ENCODE measurements around the gene CCDC59. TPM values are rescaled to one million over a fixed set of nuclear protein-coding genes. Genes with fewer than 3 reads are reported as not detected.

Gene CCDC59
- total and polyA plus RNA-seq, 8 donors, result 22.7 to 50.8 (median 47.9) TPM

DNA sequence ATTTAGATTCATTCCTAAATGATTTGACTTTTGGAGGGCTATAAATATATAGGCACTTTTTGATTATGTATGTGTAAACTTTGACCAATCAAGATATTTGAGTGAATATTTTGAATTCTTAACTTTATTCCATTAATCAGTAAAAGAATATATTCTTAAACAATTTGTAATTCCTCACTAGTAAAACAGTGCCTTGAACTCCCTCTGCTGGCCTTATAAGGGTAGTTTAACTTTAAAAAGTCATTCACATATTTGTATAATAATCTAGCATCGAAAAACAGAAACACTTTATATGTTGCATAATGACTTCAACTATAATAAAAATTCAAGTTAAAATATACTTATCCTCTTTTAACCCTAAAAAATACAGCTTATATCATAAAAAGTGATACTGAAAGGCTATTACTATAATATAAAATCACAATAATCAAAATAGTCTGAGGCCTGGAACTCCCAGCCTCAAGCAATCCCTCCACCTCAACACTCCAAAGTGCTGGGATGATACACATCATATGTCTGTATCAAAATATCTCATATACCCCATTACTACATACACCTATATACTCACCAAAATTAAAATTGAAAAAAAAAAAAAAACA is 31.2 kb downstream of the CCDC59 start:
- TF ChIP-seq, protein P1, sequence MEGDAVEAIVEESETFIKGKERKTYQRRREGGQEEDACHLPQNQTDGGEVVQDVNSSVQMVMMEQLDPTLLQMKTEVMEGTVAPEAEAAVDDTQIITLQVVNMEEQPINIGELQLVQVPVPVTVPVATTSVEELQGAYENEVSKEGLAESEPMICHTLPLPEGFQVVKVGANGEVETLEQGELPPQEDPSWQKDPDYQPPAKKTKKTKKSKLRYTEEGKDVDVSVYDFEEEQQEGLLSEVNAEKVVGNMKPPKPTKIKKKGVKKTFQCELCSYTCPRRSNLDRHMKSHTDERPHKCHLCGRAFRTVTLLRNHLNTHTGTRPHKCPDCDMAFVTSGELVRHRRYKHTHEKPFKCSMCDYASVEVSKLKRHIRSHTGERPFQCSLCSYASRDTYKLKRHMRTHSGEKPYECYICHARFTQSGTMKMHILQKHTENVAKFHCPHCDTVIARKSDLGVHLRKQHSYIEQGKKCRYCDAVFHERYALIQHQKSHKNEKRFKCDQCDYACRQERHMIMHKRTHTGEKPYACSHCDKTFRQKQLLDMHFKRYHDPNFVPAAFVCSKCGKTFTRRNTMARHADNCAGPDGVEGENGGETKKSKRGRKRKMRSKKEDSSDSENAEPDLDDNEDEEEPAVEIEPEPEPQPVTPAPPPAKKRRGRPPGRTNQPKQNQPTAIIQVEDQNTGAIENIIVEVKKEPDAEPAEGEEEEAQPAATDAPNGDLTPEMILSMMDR (IDR thresholded peaks at IDR 0.05), result peak in 1 of 2 donors; percentile 50
- ATAC-seq (no peak), DNase-seq (peak in 2 of 4 donors; percentile 8 to 21)
- H3K4me3 ChIP-seq, result no peak overlapping the region
- intact Hi-C loops (cut with DNase I), result loop anchor here in 1 of 2 donors (10.0 kb wide), 1 partner anchor 682 kb away; no protein-coding TSS in a partner anchor
- no peaks in the 10 kb centered on the region for H3K9me3 ChIP-seq
- no peaks in the 10 kb centered on the region for H3K36me3 ChIP-seq
- H3K4me1 ChIP-seq, result no peaks in the 10 kb centered on the region
- H3K27ac ChIP-seq, result no peak overlapping the region
- no peaks in the 10 kb centered on the region for H3K27me3 ChIP-seq

DNA sequence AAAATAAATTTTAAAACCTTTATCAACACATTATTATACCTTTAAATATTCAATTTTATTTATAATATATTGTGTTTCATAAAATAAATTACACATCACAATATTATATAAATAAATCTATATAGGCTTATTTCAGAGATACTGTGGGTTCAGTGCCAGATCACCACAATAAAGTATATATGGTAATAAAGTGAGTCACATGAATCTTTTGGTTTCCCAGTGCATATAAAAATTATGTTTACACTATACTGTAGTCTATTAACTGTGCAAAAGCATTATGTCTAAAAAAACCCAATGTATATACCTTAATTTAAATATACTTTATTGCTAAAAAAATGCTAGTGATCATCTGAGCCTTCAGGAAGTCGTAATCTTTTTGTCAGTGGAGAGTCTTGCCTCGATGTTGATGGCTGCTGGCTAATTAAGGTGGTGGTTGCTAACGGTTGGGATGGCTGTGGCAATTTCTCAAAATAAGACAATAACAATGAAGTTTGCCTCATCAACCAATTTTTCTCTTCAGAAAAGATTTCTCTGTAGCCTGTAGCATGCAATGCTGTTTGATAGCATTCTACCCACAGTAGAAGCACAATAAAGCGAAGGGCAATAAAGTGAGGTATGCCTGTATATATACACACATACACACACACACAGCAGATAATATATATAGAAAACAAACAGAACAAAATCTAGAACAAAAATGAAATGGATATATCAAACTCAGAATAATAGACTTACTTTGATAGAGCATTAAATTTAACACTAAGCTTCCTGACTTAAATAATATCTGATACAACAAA is 32.4 kb downstream of the CCDC59 start:
- TF ChIP-seq, protein P1 (IDR thresholded peaks at IDR 0.05), result no peak
- no peaks in the 10 kb centered on the region for H3K4me1 ChIP-seq
- H3K9me3 ChIP-seq, result no peaks in the 10 kb centered on the region
- no peaks in the 10 kb centered on the region for H3K36me3 ChIP-seq
- intact Hi-C loops (cut with DNase I), result loop anchor here in 1 of 2 donors (10.0 kb wide), 1 partner anchor 681 kb away; no protein-coding TSS in a partner anchor
- DNase-seq (no peak), ATAC-seq (no peak)
- no peak overlapping the region for H3K27ac ChIP-seq
- no peak overlapping the region for H3K4me3 ChIP-seq
- H3K27me3 ChIP-seq, result no peaks in the 10 kb centered on the region

- no peaks in the 10 kb centered on the region for H3K4me1 ChIP-seq
- no peaks in the 10 kb centered on the region for H3K36me3 ChIP-seq
- DNase-seq (no peak), ATAC-seq (no peak)
- no peak overlapping the region for H3K27ac ChIP-seq
- no peaks in the 10 kb centered on the region for H3K9me3 ChIP-seq
- H3K27me3 ChIP-seq, result no peaks in the 10 kb centered on the region
- H3K4me3 ChIP-seq, result no peak overlapping the region
- intact Hi-C loops (cut with DNase I), result no loop called here
- TF ChIP-seq, protein P1 (IDR thresholded peaks at IDR 0.05), result no peak
Observed at GRCh38 chr12:82319276-82319675, 38.9 kb downstream of the CCDC59 start.

- TF ChIP-seq, protein P1 (IDR thresholded peaks at IDR 0.05), result no peak
- intact Hi-C loops (cut with DNase I), result no loop called here
- Histone ChIP-seq H3K36me3 (no peaks in the 10 kb centered on the region), H3K4me1 (no peaks in the 10 kb centered on the region), H3K27me3 (no peaks in the 10 kb centered on the region), H3K4me3 (no peak overlapping the region), H3K9me3 (peaks cover 0 to 4% of the 10 kb centered on the region in 2 donors), H3K27ac (no peak overlapping the region)
- DNase-seq (peak in 3 of 4 donors; percentile 2 to 61 (median 44)), ATAC-seq (peak; percentile 75)
Observed at GRCh38 chr12:82314406-82314892, 43.7 kb downstream of the CCDC59 start.

Other genes with a start within 250 kb of the CCDC59 start
- 10 to 100 TPM; 10.8 to 13.0 TPM for gene METTL25, start 142 bp upstream of the CCDC59 start, total RNA-seq
- gene METTL25, start 142 bp upstream of the CCDC59 start, polyA plus RNA-seq (ENCODE audit: insufficient read length in 6 of 6), result 10 to 100 TPM; 12.7 to 16.9 (median 14.8) TPM